GM21786 (cell line): ENCODE data around the gene LOXL3.

Source experiments
- ATAC-seq: cut with Tn5 transposase; IDR thresholded peaks from one replicate; pipeline ENCODE4 v1.9.1; 2021; ENCODE audit not compliant: unreplicated experiment

Gene LOXL3

DNA sequence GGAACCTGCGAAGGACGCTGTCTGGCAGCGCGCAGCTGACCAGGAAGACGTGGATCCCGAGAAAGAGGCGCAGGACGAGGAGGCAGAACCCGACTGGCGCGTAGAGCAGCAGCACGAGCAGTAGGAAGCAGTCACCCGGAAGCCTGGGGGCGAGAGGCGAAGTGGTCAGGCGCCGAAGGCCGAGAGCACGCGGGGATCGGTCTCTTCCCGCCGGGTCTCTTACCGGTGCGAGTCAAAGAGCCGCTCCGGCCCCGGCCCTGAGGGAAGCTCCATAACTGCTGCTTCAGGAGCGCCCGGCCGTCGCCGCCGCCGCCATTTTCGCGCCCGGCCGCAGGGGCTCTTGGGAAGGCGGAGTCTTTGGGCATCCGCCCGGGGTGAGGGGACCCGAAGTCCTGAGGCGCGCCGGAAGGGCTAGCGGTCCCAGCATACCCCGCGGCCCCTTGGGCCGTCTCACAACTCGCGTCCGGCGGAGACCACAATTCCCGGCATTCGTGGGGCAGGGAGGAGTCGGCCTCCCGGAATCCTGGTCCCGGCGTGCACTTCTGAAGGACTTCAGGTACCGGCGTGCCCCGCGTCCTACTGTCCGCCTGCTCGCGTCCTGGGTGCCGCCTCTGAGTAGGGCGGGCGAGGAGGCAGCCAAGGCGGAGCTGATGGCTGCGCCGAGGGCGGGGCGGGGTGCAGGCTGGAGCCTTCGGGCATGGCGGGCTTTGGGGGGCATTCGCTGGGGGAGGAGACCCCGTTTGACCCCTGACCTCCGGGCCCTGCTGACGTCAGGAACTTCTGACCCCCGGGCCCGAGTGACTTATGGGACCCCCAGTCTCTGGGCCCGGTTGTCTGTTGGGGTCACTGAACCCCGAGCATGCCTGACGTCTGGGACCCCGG lies 24.1 kb downstream of the LOXL3 start, which contains the start of the genes AUP1 and HTRA2:
TSS of gene AUP1 (minus strand) at position 350 of the 882 bp plus-strand sequence. CDS start at position 273, 77 bp downstream.
TSS of gene HTRA2 (plus strand) at position 577 of the 882 bp plus-strand sequence. CDS start at position 651, 74 bp downstream.
- peak; percentile 78 for ATAC-seq

DNA sequence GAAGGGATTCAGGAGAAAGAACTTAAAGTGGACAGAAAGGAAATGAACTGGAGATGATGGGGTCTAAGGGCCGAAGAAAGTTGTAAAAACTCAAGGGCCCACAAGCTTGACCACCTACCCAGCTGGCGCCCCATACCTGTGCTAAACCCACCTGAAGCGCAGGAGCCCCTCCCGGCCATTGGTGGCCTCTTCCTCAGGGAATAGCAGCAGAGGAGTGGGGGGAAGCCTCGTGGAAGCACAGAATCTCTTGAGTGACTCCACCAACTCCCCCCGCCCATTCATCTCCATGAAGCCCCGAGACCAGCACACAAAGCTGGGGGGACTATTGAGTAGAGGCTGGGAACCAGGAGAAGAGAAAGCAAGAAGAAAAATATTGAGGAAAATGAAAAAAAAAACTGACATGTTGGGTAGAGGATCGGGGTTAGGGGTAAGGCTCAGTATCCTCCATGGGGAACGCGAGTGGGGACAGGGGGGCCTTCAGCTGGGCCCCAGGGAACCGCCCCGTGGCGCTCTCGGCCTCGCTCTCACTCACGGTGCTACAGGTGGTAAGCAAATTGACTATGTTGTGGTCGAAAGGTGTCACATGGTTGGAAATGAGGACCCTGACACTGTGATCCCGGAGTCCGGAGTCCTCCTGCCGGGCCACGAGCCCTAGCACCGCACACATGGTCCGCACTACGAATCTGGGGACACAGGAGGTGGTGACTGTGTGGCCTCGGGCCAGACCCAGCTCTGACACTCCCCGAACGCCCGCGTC lies 25.0 kb downstream of the LOXL3 start:
- peak; percentile 2 for ATAC-seq

DNA sequence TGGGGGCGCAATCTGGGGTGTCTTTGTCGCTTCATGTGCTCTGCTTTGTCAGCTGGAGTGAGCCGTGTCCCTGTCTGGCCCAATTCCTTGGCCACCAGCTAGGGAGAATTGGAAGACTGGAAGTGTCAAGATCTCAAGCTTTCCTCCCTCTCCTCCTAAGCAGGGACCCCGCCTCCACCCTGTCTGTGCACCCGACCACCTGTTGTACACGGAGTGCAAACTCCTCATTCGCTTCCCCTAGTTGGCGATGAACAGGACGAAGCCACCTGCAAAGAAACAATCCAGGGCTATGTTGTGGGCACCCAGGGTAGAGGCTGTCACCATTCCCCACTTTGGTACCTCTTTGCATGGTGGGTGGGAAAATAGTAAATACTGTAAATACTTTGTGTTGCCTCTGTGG lies 26.0 kb downstream of the LOXL3 start:
- no peak for ATAC-seq

DNA sequence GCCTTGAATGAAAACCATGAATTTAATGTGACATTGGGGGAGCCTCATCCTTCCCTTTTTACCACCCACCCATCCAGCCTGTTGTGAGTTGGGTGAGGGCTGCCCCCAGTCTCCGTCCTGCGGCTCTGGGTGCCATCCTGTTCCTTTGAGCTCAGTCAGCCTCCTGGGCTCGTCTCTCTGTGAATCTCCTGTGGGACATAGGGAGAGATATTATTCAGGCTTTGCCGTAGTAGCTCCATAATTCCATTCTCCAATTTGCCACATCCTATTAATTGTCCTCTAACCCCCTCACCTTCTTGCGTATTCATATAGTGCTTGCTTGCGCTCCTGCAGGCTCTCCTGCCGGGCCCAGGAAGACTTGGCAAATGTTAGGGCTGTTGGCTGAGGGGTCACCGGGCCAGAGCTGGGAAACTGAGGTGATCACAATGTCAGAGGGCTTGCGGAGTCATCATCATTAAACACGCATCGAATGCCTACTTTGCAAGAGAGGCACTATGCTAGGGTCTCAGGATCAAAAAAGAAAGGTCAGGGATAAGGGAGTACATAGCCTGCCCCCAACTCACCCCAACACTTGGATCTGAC lies 27.0 kb downstream of the LOXL3 start:
- no peak for ATAC-seq

DNA sequence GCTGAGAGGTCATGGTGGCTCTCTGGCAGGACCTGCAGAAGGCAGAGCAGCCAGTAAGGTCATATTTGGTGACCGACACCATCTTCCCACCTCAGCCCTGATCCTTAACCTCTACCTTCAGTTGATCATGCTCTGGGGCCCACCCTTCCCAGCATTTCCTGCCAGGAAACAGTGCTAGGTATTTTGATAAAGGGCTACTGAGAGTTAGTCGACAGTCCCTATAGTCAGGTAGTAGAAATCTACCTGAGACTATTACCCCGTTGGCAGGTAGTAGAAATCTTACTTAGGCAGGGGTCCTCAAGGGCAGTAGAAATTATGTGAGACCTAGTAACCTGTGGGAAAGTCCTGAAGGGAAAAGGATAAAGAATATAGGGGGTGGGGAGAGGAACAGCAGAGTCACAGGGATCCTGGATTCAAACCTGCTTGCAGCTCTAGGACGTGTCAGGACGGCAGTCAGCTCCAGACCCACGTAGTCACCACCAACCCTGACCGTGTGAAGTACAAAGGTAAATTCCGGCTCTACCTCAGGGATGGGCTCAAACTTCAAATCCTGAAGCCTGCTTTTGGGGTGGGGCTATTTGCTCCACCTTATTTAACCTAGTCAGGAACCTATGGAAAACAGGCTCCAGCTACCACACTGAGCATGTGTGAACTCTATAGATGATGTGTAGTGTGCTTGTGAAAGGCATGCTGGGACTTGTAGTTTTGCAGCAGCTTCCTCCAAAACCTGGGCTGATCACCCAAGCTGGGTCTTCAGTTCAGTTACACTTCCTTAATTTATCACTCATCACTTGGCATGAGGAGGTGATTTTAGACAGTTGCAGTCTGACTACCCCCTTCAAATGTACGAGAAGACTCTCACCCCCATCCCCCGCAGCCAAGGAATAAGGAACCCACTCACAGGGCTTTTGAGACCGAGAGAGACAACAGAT lies 27.8 kb downstream of the LOXL3 start, which contains the start of gene DQX1:
TSS of gene DQX1 (minus strand) at position 515 of the 932 bp plus-strand sequence. CDS start at position 13, 502 bp downstream.
- ATAC-seq: no peak

DNA sequence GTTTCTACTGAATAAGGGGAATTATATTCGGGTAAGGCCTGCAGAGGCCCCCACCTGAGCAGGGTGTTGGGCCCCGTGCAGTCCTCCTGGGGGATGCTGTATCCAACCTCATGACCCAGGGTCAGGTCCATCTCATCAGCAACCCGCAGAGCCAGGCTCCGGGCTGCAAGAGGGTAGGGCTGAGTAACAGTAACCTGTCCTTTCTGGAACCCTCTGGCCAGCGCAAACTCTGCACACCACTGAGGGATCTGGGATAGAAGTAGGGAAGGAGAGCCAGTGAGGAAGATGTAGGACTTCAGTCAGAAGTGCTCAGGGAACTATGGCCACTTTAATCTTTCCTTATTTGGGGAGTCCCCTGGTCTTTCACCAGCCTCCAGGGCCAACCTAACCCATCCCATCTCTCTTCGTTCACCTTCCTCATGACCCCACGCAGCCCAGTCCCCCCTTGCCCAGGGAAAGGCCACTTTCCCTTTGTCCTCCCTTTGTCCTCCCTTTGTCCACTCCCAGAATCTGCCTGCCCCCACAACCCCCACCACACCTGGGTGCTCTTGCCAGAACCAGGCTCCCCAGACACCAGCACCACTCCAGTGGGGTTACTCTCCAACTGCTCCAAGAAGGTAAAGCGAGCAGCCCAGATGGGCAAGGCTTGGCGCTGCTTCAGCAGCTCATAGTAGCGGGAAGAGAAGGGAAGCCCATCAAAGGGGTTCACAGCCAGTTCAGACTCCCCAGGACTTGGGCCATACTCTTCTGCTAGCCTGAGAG lies 28.6 kb downstream of the LOXL3 start:
- no peak for ATAC-seq

DNA sequence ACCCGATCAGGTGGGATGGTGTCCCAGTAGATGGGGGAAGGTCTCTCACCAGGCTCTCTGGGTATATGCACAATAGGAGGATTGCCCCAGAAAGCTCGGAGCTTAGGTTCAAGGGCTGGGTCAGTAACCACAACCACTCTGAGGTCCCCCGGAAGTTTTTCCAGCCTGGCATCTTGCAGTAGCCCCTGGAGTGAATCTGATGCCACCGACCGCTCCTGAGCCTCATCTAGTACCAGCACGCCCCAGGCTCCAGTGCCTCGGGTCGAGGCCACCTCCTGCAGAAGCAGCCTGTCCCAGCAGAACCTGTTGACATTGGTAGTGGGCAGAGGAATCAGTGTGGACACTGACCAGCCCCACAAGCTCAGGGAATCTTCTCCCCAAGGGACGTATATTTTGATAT lies 29.7 kb downstream of the LOXL3 start:
- ATAC-seq: no peak

DNA sequence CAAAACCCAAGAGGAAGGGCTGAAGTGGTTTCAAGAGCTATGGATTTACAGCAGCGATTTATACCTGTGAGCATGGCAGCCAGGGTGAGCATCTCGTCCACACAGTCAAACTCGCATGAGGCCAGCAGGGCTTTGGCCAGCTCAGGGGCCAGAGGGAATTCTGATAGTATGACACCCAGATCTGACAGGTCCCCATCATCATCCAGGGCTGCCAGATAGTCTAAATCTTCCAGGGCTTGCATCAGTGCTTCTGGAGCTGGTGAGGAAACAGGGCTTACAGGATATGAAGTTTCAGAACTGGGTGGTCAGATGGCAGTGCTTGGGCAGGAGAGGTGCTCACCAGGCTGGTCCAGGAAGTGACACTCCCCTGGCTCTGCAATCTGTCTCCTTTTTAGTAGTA lies 31.2 kb downstream of the LOXL3 start:
- ATAC-seq: no peak

DNA sequence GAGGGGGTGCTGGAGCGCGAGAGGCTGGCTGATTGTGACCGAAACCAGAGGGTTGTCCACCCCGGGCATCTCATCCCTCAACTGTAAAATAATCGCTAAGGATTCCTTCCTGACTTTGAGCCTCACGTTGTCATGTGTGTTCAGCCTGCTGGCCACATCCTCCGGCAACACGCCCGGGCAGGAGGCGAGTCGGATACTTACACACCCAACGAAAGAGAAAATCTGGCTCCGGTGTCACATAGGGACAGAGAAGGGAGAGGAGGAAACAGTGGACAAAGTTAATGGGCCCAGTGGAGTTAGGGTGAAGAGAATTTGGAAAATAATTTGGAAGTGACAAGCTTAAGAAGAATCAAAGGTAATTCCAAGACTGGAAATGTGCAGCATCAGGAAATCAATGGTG lies 37.1 kb downstream of the LOXL3 start:
- no peak for ATAC-seq

DNA sequence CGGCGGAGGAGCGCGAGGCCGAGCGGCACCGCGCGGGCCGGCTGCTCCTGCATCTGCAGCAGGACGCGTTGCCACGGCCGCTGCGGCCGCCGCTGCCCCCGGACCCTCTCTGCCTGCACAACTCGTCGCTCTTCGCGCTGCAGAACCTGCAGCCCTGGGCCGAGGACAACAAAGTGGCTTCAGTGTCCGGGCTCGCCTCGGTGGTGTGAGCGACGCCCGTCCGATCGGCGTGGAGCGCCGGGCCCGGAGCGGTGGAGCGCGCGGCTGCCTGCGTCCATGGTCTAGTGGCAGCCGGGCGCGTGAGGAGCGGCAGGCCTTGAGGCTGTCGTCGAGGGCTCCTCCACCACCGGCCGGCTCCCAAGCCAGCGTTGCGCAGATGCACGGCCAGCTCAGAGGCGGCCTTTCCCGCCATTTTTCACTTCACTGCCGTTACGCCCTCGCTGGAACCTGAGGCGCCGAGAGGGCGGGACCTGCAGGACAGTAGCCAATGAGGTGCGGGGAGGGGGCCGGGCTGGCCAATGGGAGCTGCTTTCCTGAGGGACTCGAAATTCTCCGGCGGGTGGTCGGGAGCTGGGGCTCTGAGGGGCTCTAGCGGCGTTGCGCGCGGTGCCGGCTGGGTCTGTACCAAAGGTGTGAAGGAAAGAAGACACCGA lies 37.6 kb downstream of the LOXL3 start:
- no peak for ATAC-seq

DNA sequence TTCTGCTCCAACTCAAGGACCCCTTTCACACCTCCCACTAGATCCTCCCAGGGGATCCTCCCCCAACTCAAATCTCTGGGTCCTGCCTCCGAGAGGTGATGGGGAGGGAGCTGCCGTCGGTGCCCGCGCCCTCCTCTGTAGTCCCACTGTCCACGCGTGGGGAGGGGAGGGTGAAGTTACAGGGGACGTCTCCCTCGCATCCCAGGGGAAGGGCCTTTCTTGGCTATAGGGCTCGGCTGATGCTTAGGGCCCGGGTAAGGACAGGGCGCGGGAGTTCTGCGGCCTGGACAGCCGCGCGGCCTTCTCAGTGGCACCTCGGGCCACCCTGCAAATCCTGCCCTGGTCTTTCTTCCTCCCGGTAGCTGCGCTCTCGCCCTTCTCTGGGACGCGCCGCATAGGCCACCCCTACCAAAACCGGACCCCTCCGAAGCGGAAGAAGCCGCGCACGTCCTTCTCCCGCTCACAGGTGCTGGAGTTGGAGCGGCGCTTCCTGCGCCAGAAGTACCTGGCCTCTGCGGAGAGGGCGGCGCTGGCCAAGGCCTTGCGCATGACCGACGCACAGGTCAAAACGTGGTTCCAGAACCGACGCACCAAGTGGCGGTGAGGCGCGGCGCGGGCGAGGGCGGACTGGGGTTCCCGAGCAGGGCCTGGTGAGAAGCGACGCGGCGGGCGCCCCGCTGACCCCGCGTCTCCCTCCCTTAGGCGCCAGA lies 38.3 kb downstream of the LOXL3 start:
- no peak for ATAC-seq

DNA sequence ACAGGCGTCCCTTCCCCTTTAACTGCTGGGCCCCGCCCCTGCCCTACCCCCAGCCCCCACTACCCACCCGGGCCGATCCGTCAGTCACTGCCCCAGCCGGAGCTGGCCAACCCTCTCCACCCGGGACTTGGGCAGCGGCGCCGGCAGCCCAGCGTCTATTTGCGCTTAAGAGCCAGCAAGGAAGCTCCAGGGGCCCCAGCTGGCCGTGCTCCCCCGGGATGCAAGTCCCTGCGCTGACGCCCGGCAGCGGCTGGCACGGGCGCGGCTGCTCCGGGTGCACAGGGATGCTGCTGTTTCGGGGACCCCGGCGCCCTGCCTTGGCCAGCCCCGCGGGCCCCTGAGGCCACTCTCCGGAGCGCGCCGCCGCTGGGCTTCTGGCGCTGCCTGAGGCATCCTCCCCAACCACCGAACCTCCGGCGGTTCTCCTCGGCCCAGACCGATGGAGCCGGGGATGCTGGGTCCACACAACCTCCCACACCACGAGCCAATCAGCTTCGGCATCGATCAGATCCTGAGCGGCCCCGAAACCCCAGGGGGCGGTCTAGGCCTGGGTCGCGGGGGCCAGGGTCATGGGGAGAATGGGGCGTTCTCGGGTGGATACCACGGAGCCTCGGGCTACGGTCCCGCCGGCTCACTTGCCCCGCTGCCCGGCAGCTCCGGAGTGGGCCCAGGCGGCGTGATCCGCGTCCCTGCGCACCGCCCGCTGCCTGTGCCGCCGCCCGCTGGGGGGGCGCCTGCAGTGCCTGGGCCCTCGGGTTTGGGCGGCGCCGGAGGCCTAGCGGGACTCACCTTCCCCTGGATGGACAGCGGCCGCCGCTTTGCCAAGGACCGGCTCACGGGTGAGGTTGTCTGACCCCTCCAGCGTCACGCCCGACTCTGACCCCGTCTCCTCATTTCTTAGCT lies 39.1 kb downstream of the LOXL3 start, which contains the start of gene TLX2:
TSS of gene TLX2 (plus strand) at position 83 of the 903 bp plus-strand sequence. CDS start at position 440, 357 bp downstream.
- no peak for ATAC-seq

DNA sequence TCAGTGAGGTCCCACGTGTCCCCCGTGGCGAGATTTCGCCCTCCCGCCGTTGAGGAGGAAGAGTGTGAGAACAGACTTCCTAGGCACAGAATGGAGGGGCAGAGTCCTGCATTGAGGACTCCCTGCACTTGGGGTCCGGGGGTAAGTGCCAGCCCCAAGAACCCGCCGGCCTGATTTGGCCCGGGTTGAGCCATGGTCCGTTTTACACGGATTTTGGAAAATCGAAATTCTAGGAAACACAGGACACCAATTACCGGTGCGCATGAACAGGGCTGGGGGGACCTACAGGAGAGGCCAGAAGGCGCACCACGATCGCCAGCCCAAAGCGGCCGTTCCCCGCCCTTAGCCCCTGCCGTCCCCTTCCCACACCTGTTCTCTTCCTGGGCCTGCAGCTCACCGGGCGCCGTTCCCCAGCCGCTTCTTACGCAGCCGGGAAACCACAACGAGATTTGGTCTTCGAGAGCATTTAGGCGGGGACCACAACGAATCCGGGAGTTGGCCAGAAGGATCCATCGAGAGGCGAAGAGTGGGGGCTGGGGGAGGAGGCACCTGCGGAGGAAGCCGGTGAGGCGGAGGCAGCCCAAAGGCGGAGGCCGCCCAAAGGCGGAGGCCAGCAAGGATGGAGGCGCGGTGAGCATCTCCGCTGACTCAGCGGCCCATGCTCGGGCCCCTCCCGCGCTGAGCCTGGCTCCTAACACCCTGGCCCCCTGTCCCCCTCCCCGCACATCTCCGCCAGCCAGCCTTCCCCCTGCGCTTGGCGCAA lies 40.0 kb downstream of the LOXL3 start:
- no peak for ATAC-seq

DNA sequence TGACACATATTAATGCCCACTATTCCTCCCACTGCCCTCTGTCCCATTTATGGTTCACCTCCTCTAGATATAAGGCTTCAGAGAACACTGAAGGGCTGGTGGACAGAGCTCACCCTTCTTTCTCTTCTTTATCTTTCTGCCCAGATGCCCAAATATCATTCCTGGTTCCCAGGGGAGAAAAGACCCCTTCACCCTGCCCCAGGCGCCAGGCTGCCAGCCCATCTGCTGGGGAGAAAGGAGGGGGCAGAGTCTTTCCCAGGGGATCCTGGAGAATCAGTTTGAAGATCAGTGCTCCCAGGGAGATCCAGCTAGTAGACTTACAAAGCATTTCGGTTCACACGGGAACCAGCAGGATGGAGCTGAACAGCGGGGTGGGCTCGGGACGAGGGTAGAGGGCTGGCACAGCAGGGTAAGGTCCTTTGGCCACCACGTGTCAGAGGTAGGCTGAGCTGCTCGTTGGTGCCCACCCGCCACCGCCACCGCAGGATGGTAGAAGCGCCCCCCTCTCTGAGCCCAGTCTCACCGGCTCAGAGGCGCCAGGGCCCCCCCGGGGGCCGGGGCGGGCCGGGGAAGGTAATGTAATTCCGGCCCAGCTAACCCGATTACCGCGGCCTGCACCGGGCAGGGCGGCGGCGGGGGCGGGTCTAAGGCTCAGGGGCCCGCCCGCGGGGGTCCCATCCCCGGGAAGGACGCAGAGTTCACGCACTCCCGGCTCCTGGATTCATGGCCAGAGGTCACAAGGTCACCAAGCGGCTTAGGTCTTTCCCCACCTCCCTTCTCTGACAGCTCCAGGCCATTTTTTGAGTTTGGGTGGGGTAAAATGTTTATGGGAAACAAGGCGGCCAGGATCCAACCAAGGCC lies 40.8 kb downstream of the LOXL3 start:
- ATAC-seq: no peak

DNA sequence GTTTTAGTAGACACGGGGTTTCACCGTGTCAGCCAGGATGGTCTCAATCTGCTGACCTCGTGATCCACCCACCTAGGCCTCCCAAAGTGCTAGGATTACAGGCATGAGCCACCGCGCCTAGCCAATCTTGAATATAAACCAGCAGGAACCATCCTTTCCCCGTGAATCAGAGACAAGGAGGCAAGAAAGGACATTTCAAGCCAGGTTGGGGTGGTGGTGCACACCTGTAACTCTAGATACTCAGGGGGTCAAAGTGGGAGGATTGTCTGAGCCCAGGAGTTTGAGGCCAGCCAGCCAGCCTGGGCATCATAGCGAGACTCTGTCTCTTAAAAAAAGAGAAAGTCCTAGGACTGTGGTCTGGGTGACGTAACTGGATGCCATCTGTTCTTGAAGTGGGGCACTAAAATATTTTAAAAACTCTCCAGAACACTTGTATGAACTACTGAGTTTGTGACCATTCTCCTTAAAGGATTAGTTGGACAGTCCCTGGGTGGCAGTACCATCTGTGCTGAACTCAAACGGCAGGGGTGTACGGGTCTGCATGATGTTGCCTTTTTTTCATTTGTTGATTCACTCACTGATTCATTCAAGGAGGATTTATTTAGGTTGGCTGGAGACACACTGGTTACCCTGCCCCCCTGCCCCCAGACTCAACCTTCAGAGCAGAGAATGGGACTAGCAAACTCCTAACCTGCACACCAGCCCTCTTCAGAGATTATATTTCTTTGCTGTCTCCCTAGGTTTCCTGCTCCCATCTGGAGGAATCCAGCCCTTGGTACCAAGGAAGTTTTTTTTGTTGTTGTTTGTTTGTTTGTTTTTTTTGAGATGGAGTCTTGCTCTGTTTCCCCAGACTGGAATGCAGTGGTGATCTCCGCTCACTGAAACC lies 42.4 kb downstream of the LOXL3 start:
- no peak for ATAC-seq
